GM21447 (cell line): Measurements from ENCODE around the gene APBB2.
"Not testable (repeated sequence)": the region's sequence is repeated elsewhere in the genome, so short reads cannot be mapped to it uniquely, and the experiment has no call there.

Source experiments
- ATAC-seq: cut with Tn5 transposase; IDR thresholded peaks from one replicate; pipeline ENCODE4 v1.9.1; 2021; ENCODE audit not compliant: unreplicated experiment

Gene APBB2

DNA sequence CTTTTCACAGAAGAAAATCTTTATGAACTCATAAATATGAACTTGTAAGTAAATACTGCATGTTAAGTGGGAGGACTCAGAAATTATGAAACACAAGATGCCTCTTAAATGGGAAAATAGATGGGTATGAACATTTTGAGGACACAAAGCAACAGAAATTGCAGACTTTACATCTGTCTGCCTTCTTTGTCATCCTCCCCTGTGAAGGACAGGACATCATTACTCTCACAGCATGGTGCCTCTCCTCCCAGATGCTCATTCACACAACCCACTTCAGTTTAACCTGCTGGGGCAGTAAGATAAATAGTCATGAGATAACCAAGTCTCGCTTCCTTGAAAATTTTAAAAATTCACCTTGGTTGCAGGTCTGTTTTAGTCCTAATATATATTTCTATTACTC, 144.5 kb downstream of the APBB2 start:
- no peak for ATAC-seq

DNA sequence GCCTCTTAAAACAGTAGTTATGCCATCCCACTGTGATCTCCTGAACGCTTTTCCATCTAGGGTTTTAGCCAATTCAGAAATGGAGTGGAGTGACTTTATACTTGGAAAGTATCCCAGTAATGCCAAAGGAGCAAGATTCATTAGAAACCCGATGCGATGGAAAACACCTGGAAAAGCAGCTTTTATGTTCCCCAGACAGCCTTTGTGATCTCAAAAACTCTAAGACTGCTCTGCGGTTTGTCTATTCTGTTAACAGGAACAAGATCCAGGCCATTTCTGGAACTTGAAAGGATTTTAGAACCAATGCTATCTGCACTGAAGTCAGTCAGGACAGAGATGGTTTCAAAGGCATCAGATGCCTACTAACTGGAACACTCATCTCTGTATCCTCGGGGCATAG, 145.1 kb downstream of the APBB2 start:
- no peak for ATAC-seq

DNA sequence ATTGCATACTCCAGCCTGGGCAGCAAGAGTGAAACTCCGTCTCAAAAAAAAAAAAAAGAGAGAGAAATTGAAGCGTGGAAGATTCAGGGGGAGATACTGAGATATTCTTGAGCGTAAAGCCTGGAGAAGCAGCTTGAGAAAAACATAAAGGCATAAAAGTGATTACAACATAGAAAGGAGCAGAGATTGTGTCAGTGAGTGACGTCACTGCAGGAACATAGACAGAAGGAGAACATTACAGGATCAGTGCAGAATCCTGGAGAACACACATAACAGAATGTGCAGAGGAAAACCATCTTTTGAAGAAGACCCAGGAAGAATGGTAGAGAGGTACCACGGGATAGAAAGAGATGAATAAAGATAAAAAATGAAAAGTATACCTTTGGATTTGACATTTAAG, 147.0 kb downstream of the APBB2 start:
- ATAC-seq: no peak

DNA sequence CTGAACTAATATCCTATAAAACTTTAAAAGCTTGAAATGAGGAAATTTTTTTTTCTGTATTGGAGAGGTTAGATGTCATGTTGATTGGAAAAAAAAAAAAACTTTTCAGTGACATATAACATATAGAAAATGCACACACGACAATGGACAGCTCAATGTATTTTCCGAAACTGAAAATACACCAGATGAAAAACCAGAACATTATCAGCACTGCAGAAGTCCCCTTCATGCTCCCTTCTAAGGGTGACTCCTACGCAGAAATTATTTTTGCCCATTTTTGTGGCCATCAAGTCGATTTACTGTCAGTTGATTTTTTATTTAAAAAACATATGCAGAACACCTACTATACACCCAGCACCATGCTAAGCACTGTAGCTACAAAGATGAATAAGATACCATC, 148.3 kb downstream of the APBB2 start:
- ATAC-seq: no peak

DNA sequence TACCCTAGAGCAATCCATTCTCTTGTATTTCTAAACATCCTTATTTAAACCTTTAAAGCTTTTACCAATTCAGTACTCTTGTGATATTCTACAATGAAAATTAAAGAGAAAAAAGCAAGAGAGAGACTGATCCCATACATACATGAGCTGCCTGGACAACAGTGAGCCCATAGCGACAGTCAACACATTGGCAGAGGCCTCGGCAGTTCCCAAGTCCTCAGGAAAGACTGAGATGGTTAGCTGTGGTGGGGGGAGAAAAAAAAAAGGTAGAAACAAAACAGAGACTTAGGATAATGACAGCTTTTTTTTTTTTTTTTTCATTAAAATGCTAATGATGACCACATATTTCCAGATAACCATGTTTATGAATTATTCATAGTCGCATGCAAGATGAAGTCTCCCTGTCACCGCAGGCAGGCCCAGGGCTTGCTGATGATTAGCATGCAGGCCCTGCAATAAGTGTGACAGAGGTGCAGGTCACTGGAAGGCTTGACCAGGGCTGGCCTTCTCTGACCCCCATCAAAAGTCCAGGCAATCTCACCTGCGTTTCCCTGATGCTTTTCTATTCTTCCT, 148.8 kb downstream of the APBB2 start:
- ATAC-seq: no peak

DNA sequence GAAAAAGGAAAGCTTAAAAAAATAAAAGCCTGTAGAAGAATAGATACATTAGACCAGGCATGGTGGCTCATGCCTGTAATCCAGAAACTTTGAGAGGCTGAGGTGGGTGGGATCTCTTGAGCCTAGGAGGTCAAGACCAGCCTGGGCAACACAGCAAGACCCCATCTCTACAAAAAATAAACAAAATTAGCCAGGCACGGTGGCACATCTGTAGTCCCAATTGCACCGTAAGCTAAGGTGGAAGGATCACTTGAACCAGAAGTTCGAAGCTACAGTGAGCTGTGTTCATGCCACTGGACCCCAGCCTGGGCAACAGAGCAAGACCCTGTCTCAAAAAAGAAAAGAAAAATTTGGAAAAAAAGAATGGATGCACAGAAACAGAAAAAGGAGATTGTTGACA, 149.4 kb downstream of the APBB2 start:
- no peak for ATAC-seq

DNA sequence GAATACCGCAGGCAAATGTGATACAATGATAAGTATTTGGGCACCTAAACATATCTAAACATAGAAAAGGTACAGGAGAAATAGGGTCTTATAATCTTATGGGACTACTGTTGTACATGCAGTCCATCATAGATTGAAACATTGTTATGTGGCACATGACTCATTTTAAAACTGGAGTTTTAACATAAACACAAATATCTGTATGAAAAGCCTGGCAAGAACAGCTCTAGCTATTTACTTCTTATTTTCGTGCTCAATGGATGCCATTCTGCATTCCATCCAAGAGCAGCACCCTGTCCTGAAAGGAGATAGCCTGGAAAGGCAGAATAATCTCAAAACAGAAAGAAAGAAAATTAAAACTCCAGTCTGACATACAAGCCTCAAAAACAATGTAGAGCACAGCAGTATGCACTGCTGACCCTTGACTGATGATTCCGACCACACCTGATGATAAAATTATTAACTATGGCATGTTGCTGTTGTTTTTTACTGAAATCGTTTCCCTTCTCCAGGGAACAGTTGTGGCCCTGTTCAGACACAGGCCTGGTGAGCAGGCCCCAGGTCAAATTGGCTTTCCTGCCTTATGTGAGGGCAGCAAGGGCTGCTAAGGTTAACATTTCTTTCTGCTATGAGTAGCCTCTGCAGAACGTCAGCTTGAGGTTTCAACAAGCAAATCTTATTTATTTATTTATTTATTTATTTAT, 152.7 kb downstream of the APBB2 start:
- no peak for ATAC-seq

DNA sequence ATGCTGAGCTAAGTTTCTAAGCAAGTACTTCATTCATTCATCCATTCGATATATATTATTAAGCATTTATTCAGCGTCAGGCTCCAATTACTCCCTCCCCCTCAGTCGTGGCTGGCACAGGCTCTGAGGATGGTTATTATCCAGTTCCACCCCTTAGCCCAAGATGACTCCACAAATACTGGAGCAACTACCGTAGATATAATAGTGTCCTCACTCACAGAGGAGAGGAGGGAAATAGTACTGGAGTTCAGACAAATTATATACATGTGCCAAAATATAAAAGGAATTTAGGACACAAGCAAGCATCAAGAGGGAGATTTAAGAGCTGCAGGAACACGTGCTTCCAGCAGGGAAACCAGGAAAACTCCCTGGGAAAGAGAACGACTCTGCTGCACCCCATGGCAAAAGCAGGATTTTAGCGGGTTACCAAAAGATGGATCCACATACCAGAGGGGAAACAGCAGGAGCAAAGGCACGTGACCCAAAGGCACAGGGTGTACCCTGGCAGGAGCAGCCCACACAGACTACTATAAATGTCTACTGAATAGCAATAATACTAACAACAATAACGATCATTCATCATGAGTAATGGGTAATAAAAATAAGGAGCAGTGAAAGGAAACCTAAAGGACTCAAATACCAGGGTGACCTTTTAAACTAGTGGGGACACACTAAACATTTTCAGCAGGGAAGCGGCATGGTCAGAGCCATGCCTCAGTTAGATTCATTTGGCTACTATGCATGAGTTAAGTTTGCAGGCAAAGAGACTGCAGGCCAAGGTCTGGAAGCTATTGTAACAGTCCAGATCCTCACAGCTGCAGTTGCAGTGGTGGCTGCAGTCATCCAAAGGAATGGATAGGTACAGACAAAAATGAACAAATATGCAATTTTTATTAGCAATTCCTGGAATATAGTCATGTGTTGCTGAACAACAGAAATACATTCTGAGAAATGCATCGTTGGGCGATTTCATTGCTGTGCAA, 153.7 kb downstream of the APBB2 start:
- no peak for ATAC-seq

DNA sequence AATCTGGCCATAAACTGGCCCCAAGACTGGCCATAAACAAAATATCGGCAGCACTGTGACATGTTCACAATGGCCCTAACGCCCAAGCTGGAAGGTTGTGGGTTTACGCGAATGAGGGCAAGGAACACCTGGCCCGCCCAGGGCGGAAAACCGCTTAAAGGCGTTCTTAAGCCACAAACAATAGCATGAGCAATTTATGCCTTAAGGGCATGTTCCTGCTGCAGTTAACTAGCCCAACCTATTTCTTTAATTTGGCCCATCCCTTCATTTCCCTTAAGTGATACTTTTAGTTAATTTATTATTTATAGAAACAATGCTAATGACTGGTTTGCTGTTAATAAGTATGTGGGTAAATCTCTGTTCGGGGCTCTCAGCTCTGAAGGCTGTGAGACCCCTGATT, 154.9 kb downstream of the APBB2 start:
- ATAC-seq: not testable (repeated sequence)

DNA sequence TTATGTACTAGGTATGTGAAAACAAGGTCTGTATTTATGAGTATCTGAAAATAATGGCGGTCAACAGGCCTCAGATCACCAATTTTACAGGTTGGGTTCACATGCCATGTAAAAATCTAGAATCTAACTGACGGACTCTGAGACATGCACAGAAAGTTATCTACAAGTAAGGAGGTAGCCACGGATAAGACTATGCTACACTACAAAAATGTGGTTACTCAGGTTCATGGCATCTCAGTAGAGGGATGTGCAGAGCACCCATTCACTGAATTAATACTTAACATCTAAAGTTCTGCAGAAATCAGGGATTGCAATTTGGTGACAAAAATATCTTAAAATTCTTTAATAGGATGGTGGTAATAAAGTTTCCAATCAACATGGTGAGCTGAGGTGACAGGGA, 155.9 kb downstream of the APBB2 start:
- no peak for ATAC-seq

DNA sequence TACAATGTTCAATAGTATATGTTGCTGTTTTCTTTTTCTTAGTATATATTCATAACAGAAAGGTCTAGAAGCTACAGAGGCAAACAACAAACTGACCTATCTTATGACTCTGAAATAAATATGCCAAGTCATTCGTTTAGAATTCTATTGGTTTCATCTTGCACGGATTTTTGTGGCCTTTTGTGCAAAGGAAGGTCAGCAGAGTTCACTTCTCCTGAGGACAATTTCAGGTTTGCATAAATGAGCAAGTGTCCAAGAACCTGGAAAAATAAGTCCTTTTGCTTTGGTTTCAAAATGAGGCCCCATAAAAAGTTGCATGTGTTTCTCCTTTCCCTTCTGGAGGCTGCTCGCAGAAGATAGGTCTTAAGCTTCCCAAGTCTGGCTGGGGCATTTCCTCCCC, 156.9 kb downstream of the APBB2 start:
- ATAC-seq: no peak

DNA sequence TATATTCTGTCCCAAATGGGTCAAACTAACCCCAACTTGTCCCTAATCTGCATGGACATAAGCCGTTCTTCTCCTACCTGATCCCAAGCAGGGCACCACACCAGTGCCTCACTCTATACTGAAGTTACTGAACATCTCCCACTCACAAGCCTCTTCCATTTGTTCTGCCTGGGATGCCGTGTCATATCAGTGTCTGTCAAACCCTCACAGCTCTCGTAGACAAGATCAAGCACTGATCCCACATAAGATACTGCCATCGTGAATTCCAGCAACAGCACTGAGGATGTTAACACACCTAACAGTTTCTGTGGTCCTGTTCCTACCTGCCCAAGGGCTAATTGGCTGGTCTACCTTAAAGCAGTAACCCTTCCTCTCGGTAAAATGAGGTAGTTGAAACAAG, 162.1 kb downstream of the APBB2 start:
- ATAC-seq: no peak

DNA sequence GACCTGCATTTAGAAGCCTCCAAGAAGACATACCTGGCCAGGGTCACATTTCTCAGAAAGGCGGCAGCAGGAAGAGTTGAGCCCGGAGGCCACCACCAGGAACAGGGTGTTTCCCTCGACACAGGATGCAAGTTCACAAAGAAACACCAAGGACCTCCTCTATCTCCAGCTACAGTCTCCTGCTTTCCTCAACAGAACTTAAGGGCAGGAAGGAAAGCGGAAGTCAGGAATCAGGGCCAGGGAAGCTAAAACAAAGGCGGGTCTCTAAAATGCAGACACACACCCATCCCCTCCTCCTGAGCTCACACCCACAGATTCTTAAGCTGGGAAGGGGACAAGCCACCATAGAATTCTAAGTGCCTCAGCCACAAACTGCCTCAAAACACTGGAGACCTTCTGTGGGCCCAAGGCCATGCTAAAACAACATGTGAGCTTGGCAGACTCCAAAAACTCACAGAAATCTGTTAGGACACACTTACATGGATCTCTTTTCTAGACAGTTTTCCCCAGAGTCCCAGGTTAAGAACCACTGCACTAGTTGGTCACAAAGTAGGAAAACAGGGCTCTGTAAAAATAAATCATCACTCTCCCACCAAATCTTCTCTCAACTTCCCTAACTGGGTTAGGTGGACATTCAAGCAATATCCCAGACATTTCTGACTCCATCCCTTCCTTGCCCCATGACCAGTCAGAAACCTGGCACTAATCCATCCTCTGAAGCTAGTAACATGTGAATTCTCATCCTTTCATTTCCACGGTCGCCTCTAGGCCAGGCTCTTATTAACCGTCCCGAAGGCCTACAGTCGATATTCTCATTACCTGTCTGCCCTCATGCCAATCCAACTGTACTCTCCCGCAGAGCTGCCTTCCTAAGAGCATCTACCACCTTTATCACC, 163.2 kb downstream of the APBB2 start:
- ATAC-seq: no peak

DNA sequence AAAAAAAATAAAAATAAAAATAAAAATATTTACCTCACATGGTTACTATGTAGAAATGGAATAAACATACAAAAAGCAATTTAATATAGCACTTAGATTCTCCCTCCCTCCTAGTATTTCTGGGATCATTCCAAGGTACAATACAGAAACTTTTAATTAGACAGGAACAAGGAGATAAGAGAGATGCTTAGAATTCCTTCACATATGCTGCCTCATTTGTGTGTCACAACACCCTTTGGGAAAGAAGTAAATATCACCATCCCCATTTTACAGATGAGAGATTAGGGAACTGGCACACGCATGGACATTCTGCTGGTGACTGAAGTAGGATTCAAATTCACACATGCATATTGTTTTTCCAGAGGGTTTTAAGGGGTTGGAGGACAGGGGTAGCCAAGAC, 164.2 kb downstream of the APBB2 start:
- ATAC-seq: no peak

DNA sequence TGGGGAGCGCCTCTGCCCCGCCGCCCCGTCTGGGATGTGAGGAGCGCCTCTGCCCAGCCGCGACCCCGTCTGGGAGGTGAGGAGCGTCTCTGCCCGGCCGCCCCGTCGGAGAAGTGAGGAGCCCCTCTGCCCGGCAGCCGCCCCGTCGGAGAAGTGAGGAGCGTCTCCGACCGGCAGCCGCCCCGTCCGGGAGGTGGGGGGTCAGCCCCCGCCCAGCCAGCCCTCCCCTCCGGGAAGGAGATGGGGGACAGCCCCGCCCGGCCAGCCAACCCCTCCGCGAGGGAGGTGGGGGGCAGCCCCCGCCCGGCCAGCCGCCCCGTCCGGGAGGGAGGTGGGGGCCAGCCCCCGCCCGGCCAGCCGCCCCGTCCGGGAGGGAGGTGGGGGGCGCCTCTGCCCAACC, 165.2 kb downstream of the APBB2 start:
- ATAC-seq: not testable (repeated sequence)

DNA sequence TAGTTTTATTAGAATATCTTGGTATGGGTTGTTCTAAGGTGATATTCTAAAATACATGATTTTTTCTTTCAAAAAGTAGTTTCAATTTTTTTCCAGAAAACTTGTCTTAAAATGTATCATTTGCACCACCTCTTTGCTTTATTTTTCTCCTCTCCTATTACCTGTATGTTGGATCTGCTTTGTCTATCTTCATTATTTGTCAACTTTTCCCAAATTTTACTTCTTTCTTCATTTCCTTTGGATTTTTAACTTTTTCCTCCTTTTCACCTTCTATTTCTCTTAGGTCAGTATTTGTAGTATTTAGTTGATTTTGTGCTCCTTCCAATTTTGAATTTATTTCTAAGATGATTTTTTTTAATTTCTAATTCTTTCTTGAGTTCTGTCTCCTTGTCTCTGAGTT, 169.6 kb downstream of the APBB2 start:
- no peak for ATAC-seq

DNA sequence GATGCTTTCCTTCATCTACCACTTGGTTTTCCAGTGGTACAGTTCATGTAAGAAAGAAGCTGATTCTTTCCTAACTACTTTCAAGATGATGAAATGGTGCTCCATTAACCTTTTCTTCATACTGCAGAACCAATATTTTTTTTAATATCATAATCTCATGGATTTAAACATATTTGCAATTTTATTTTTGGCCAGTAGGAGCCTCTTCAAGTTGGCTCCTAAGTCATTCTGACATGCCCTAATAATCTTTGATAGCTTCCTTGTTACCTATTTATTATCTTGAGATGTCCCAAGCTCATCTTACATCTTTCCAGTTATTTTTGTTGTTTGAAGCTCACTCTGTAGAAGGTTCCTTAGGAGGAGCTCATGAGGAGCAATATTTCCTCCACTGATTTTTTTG, 170.2 kb downstream of the APBB2 start:
- no peak for ATAC-seq

DNA sequence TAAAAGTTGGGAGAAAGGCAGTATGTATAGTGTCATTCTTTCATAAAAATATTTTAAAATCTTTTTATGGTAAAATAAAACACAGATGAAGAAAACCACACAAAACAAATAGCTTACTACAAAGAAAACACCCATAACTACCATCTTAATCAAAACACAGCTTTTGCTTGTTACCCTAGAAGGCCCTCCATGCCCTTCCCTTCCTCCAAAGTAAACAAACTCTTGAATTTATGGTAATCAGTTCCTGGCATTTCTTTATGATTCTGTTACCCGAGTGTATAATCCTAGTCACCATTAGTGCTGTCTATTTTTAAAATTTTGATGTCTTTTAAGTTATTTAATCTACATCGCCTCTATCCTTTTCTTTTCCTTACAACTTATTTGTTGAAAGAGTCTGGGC, 170.9 kb downstream of the APBB2 start:
- no peak for ATAC-seq

DNA sequence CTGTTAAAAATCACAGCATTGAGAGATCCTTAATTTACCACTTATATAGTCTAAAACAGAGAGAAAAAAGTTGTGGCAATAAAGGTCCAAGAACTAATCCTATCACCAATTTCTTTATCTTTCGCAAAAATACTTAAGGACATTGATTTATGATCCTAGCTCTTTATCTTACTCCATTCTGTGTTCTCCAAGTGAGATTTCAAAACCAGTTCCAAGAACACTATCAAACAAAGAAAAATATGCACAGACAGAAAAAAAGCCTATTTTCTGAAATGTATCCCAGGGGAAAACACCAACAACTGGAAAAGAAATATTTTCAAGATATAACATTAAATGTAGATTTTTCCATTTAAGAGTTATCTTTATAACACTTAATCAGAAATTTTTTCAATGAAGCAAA, 172.8 kb downstream of the APBB2 start:
- no peak for ATAC-seq

DNA sequence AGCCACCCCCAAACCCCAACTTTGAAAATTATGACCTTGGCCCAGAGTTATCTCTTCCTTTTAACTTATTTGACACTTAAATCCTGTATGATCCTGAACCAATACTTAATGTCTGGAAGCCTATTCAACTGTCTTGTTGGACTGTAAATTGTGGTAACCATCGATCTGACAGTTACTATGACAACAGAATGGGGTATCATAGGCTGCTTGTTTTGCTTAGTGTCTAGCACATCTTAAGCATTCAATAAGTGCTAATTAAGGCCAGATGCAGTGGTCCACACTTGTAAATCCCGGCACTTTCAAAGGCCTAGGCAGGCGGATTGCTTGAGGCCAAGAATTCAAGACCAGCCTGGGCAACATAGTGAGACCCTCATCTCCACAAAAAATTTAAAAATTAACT, 175.0 kb downstream of the APBB2 start:
- no peak for ATAC-seq

DNA sequence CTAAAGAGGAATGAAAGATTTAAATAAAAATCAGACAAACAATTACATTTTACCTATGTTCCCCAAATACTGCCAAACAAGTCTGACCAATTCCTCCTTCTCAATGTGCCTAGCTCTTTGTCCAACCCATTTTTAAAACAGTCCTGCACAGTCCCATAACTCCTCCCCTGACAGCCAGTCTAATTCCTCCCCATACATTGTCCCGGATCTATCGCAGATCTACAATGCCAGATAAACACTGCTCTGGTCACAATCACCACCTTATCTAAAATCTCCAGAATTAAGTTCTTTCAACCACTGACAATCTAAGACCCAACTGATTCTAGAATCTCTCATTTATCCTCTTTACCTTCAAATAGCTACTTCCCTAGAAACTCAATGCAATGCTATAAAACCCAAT, 176.0 kb downstream of the APBB2 start:
- no peak for ATAC-seq
